Astrocyte of the cerebellum (primary cell): ENCODE results near the gene CCDC195.

Source experiments
- DNase-seq: peaks from one replicate; pipeline ENCODE4 v3.0.0-alpha.2; 2011; ENCODE audit warnings: low read depth
- H3K4me3 ChIP-seq: 2 replicates; pipeline ENCODE4 v1.5.1; 2011; ENCODE audit warnings: mild to moderate bottlenecking, low read depth, low read length, moderate library complexity
- in situ Hi-C: cut with HindIII; loops from 2 replicates; pipeline ENCODE4 v1.10.0; 2017; ENCODE audit warnings: low sequenced_read_pairs
- TF ChIP-seq, protein P1 (sequence below): IDR thresholded peaks from 2 replicates; pipeline ENCODE4 v1.5.1; 2012; ENCODE audit warnings: low read length, low read depth, moderate library complexity, mild to moderate bottlenecking; ENCODE audit errors: missing control alignments

The CCDC195 gene

DNA sequence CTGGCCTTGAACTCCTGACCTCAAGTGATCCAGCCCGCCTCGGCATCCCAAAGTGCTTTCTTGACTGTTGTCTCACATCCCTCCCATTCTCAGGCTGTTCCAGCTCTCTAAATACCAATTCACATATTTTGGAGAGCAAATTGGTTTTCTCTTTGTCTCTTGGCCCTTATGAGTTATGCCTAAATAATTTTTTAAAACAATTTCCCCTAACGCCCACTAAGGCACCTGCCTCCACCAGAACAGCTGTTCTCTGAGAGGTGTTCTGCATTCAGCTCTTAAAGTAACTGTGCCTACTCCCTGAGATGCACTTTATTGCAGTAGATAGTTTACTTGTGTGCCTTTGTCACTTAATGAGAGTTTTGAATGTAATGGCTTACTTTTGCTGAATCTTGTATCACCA, 6.9 kb downstream of the CCDC195 start:
- no peak overlapping the region for H3K4me3 ChIP-seq
- DNase-seq = no peak
- TF ChIP-seq, protein P1, sequence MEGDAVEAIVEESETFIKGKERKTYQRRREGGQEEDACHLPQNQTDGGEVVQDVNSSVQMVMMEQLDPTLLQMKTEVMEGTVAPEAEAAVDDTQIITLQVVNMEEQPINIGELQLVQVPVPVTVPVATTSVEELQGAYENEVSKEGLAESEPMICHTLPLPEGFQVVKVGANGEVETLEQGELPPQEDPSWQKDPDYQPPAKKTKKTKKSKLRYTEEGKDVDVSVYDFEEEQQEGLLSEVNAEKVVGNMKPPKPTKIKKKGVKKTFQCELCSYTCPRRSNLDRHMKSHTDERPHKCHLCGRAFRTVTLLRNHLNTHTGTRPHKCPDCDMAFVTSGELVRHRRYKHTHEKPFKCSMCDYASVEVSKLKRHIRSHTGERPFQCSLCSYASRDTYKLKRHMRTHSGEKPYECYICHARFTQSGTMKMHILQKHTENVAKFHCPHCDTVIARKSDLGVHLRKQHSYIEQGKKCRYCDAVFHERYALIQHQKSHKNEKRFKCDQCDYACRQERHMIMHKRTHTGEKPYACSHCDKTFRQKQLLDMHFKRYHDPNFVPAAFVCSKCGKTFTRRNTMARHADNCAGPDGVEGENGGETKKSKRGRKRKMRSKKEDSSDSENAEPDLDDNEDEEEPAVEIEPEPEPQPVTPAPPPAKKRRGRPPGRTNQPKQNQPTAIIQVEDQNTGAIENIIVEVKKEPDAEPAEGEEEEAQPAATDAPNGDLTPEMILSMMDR = no peak
- in situ Hi-C loops = no loop called here

DNA sequence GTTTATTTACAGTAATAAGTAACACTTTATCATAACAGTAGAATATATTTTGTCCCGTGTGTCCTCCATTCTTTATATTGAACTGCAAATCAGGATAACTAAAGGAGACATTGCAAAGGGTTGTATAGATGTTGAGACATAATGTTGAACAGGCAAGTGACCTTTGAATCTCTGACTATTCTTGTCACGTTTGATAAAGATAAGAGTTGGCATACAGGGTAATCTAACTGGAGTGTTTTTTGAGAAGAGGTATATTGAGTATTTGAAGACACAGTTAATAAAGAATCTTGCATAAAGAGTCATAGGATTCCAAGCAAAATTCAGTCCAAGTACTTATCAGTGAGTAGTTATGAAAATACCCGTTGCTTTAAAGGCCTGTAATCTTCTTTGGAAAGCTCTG, 21.7 kb downstream of the CCDC195 start:
- TF ChIP-seq, protein P1 = no peak
- no peak overlapping the region for H3K4me3 ChIP-seq
- DNase-seq = no peak
- in situ Hi-C loops = no loop called here

DNA sequence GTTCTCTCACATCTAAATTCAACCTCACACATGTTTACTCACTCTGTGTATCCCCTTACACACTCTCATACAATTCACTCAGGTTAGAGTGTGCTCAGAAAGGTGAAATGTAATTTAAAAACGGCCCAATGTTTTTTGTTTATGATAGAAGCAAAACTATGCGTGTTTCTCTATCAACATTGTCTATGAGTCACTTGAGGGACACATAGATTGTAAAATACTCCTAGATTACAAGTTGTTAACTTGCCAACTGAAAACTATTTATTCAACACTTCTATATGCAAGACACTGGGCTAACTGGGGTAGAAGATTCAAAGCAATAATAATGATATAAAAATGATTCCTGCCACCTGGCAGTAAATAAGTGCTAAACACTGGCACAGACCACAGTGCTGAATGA, 24.6 kb downstream of the CCDC195 start:
- TF ChIP-seq, protein P1 = no peak
- DNase-seq = no peak
- in situ Hi-C loops = no loop called here
- no peak overlapping the region for H3K4me3 ChIP-seq

DNA sequence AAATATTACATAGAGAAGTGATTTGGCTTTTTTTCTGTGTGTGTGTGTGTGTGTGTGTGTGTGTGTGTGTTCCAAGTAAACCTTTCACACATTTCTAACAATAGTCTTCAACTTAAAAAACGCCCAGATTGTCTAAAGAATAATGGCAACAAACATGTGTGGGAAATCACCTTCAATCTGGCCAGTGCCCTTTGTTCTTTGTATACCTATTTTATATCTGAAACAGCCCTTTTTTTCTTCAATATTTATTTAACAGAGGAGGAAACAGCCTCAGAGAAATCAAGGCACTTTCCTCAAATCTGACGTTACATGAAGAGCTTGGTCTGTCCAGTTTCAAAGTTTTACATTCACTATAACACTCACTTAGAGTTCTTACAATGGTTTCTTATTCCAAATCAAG, 25.3 kb downstream of the CCDC195 start:
- in situ Hi-C loops = no loop called here
- no peak for DNase-seq
- TF ChIP-seq, protein P1 = no peak
- no peak overlapping the region for H3K4me3 ChIP-seq

DNA sequence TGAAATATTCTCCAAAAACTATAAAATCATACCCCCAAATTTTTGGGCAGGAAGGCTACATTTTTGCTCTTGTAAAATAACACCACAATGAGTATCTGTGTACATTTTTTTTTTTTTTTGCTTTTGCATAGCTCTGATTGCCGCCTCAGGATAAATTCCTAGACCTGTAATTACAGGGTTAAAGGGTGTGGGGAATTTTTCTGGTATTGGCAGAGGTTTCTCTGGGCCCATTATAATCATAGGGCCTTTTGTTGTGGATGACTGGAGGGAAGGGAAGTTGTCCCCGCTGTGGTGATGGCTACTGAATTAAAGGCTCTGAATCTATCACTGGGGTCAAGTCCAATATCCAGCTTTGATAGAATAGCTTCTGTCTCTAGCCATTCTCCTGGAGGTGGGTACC, 26.6 kb downstream of the CCDC195 start:
- TF ChIP-seq, protein P1 = no peak
- H3K4me3 ChIP-seq = no peak overlapping the region
- in situ Hi-C loops = no loop called here
- no peak for DNase-seq

DNA sequence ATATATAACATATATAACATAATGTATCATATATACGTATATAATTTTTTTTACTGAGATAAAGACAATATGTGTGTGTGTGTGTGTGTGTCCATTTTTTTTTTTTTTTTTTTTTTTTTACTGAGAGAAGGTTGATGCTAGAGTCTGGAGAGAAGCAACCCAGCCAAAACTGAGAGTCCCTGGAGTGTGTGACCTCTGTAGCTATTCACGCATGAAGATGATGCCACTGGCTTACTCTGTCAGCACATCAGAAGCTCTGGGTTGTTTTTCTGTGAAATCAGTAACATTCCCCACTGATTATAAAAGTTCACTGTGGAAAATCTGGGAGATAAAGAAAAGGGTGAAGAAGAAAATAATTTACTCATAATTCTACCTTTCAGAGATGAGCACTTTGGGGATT, 27.2 kb downstream of the CCDC195 start:
- no peak overlapping the region for H3K4me3 ChIP-seq
- TF ChIP-seq, protein P1 = no peak
- in situ Hi-C loops = no loop called here
- DNase-seq = no peak

DNA sequence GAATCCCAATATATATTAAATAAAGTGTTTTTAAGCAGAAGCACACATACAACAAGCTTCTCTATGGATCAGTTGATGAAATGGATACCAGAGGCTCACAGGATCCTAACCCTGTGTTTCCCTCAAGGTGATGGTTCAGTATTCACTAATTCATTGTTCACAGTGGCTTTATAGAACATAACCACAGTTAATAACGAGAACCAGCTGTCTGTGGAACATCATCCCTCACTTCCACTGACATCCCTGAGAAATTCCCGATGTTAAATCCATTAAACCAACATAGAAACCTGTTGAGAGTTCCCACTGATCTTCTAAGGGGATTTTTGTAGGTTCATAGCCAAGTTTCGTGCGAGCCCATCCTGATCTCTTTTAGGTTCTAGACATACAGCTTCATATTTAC, 29.0 kb downstream of the CCDC195 start:
- H3K4me3 ChIP-seq = no peak overlapping the region
- TF ChIP-seq, protein P1 = no peak
- DNase-seq = no peak
- in situ Hi-C loops = no loop called here
